NCI-H187 (cell line): ENCODE results near the gene APOL5.
"Not testable (repeated sequence)": the region's sequence is repeated elsewhere in the genome, so short reads cannot be mapped to it uniquely, and the experiment has no call there.

Experiments
- DNase-seq, 2 experiments: peaks; one replicate each; lab custom pipeline; 2025; lab: John Stamatoyannopoulos, UW

The APOL5 gene, protein sequence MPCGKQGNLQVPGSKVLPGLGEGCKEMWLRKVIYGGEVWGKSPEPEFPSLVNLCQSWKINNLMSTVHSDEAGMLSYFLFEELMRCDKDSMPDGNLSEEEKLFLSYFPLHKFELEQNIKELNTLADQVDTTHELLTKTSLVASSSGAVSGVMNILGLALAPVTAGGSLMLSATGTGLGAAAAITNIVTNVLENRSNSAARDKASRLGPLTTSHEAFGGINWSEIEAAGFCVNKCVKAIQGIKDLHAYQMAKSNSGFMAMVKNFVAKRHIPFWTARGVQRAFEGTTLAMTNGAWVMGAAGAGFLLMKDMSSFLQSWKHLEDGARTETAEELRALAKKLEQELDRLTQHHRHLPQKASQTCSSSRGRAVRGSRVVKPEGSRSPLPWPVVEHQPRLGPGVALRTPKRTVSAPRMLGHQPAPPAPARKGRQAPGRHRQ

DNA sequence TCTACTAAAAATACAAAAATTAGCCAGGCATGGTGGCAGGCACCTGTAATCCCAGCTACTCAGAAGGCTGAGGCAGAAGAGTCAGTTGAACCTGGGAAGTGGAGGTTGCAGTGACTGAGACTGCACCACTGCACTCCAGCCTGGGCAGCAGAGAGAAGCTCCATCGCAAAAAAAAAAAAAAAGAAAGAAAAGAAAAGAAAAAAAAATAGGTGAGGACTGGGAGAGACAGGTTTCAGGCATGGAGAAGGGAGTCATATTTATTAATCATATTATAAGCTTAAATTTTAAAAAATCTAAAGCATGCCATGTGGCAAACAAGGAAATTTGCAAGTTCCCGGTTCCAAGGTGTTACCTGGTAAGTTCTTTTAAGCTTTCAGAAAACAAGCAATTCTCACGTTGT lies at the start of gene APOL5:
Gene APOL5 (plus strand): TSS at position 301 of the 400 bp plus-strand sequence. CDS start 0 bp downstream, at position 301.
- DNase-seq, result no peak

DNA sequence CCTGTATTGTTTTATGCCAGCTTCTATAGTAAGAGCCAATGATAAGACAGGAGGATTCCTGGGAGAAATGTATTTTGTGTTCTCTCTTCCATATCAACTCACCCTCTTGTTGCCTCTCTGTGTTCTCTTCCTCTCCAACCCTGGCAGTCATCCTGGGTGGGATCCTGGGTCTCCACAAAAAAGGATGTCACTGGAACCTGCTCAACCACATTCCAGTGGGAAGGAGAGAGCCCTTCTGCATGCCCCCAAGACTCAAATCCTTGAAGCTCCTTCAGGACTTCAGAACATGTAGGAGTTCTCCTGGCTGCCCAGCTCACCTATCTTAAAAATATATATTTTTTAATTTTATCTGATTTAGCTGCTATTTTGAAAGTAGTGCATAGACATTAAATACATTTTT lies 43.3 kb upstream of the APOL5 start:
- no peak for DNase-seq

DNA sequence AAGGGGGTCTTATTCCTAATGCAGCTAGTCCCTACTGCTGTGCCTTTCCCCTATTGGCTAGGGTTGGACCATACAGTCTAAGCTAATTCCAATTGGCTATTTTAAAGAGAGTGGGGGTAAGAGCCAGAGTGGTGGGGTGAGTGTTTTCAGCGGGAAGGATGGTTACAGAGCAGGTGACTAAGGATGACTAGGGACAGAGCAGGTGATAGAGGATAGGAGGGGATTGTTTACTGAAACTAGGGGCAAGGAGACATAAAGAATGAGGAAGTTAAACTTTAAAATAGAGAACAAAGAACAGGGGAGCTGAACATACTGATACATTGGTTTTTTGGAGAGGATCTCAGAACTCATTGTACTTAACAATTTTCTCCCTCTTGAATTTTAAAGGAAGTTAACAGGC lies 41.6 kb upstream of the APOL5 start:
- DNase-seq, result not testable (repeated sequence)

DNA sequence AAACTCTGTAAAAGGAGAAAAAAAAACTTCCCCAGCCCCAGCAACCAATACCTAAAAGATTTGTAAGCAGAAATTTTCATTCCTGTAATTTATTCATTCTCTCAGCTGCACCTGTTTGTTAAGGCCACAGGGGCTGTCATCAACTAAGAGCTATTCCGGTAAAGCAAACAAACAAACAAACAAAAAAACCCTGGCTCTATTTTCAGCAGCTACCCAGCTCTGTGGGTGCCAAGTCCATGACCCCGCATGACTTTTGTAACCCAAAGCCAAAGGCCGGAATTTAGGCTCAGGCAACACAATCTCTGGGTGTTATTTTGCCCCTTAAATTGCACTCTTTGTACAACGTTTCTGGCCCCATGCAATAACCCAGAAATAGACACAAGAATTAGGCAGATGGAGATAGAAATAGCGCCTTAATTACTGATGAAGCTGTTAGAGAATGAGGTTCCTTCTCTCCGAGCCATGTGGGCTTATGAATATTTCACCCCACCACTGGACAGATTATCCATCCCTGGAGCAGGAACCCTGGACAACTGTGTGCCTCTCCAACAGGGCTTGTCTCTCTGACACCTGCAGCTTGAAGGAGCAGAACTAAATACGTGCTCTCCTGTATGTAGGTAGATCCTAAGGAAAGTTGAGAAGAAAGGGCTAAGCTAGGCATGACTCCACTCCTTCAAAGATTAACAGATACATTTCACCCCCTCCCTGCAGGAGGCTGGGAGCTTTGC lies 40.0 kb upstream of the APOL5 start:
- DNase-seq, result no peak

DNA sequence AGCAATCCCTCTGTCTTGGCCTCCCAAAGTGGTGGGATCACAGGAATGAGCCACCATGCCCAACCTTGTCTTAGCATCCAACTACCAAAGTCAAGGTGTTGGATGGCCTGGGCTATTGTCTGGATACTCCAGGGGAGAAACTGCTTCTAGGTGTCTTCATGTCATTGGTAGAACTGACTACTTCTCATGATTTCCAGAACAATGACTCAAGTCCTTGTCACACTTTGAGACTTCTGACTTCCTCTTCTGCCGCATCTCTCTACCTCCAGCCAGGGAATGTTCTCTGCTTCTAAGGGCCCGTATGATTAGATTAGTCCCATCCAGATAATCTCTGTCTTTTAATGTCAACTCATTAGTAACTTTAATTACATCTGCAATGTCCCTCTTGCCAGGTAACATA lies 38.8 kb upstream of the APOL5 start:
- no peak for DNase-seq

DNA sequence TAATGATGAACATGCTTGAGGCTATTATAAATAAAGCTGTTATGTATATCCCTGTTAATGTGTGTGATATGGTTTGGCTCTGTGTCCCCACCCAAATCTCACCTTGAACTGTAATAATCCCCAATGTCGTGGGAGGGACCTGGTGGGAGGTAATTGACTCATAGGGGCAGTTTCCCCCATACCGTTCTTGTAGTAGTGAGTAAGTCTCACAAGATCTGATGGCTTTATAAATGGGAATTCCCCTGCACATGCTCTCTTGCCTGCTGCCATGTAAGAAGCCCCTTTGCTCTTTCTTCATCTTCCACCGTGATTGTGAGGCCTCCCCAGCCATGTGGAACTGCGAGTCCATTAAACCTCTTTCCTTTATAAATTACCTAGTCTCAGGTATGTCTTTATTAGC lies 38.2 kb upstream of the APOL5 start:
- not testable (repeated sequence) for DNase-seq

DNA sequence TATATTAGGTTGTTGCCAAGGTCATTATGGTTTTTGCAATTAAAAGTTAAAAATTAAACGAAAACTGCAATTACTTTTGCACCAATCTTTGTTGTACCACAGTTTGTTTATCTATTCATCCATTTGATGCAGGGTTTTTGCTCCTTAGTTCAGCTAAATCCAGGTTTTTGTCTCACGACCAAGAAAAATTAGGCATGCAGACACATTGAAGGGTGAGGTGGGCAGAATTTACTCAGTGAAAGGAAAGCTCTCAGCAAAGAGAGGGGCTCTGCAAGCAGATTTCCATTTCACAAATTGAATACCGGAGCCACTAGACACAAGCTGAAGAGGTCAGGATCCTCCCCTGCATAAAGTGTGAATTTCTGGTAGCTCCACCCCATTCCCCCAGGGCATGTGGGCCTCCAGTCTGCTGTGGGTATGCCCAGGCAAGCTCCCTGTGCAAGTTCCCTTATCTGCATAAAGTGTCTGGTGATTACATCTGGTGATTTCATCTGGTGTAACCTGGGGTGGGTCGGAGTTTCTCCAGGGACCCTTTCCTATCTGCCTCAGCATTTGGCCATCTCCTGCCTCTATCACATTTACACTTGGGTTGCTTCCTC lies 36.1 kb upstream of the APOL5 start:
- DNase-seq, result no peak

DNA sequence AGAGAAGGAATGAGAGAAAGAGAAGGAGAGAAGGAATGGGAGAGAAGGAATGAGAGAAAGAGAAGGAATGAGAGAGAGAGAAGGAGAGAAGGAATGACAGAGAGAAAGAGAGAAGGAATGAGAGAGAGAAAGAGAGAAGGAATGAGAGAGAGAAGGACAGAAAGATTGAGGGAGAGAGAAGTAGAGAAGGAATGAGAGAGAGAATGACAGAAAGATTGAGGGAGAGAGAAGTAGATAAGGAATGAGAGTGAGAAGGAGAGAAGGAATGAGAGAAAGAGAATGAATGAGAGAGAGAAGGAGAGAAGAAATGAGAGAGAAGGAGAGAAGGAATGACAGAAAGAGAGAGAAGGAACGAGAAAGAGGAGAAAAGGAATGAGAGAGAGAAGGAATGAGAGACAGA lies 34.1 kb upstream of the APOL5 start:
- no peak for DNase-seq

DNA sequence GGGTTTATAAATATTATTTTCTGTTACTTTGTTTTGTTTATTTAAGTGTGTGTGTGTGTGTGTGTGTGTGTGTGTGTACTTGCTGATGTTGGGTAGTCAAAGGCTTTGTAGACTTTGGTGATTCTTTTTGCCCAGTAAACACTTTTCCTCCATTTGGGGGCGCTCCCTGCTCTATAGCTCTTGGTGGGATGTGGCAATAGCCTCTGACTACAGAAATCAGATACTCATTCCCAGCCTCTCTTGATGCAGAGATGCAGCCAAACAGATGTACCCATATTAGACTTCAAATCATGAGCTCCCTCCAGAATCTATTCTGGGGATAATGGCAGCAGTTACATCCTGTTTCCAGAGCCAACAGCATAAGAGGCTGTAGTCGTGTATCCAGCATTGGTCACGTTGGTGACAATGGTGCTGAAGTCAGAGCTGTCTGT lies 33.4 kb upstream of the APOL5 start:
- DNase-seq, result no peak

DNA sequence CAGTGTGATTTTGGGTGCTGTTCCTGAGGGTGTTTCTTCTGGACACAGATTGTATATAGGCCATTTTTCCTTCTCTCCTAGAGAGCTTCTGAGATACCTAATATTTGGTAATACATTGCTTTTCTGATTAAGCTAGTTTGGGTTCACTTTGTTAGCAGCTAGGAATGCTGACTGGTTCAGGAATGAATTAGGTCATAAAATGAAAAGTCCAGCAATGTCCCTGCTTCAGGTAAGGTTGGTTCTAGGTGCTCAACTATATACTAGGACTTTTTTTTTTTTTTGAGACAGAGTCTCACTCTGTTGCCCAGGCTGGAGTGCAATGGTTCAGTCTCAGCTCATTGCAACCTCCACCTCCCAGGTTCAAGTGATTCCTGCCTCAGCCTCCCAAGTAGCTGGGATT lies 32.9 kb upstream of the APOL5 start:
- DNase-seq, result no peak

DNA sequence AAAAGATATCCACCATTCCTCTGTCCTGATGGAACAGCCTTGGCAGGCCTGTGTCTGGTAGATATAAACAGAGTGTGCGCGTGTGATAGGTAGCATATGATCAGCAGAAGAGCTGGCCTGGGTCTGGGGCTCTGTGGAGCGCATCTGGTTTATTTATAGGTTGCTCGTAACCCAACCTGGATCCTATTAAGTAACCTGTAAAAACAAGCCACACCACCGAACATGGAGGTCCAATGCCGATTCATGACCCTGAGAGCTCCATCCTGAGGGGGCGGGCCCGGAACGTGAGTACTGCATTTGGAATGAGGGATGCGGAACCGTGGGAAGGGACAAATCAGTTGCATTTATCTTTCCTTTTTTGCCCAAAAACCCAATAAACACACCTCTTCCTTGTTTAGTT lies 31.9 kb upstream of the APOL5 start:
- no peak for DNase-seq

DNA sequence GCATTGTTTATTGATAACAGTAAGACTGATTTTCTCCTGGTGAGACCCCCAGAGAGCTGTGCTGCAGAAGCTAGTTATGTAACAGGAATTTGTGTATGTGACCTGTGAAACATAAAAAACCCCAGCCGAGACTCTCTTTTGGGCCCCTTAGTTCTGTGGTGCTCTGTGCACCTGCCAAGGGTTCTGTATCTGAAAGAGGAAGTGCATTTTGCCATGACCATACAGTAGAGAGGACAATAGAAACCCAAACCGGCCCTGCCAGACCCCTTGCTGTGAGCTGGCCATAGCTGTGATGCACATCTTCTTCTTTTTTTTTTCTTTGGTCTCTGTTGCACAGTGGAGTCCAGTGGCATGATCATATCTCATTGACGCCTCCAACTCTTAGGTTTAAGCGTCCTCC lies 31.4 kb upstream of the APOL5 start:
- no peak for DNase-seq

DNA sequence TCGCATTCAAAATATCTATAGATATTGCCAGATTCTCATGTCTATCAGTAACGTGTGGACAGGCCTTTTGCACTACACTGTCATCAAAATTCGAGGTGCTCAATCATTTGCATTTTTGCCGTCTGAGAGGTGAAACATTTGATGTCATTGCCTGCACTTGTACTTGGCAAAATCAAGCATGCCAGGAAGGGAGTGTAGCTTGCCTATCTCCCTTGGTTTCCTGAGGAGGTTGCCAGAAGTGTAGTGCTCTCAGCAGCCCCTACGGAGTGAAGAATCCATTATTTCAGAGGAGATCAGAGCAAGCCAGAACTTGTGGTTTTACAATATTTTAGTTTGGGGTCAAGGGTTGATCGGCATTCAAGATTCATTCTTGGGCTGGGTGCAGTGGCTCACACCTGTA lies 30.2 kb upstream of the APOL5 start:
- DNase-seq, result no peak

DNA sequence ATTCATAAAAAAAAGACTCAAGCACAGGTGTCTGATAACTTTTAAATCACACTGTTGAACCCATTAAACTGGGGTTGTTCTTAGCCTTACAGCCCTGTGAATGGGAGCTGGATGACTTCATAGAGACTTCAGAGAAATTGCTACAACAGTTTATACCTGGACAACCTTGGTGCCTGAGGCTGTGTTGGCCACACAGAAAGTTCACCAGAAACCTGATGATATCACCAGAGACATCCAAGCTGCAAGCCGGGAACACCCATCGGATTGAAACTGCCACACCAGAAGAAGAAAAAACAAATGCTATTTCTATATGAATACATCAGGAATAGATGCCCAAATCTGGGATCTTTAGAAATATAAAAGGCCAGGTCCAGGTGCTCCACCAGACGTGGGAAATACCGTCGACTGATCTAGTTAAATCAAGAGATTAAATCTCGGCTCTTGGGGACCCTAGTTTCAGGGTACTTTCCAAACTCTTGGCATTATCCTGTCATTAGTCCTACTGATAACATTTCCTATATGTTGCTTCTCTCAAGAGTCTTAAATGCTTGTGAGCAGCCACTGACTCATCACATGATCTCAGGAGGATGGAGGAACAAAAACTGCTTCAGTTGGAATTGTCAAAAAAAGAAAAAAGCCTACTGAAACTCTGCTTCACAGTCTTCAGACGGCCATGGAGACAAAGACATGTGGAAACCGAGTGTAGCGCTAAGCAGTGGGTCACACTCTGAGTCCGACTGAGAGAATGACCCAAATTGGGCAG lies 28.6 kb upstream of the APOL5 start:
- no peak for DNase-seq

DNA sequence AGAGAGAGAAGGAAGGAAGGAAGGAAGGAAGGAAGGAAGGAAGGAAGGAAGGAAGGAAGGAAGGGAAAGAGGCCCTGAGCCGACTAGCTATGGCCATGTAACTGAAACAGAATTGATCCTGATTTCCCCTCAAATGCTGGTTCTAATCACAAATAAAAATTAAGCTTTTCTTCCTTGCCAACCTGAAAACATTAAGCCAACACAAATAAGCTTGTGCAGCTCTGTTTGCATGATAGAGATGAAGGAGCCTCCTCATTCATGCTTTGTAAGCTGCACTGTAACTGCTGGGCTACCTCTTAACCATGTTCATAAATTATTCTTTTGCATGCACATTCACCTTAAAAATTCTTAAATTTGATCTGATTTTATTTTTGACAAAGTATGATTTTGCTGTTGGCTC lies 27.7 kb upstream of the APOL5 start:
- no peak for DNase-seq

DNA sequence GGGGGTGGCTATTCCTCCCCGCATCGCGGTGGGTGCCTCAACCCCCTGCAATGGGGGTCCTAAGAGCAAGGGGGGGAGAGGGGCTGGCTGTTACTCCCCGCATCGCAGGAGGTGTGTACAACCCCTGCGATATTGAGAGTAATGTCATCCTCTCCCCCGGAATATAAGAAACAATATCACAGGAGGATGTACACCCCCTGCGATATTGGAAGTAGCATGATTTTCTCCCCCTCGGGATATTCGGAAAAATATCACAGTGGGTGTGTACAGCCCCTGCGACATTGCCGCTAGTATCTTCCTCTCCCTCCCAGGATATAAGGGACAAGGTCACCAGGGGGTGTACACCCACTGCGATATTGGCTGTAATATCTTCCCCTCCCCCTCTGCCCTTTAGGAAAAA lies 22.5 kb upstream of the APOL5 start:
- DNase-seq, result no peak

DNA sequence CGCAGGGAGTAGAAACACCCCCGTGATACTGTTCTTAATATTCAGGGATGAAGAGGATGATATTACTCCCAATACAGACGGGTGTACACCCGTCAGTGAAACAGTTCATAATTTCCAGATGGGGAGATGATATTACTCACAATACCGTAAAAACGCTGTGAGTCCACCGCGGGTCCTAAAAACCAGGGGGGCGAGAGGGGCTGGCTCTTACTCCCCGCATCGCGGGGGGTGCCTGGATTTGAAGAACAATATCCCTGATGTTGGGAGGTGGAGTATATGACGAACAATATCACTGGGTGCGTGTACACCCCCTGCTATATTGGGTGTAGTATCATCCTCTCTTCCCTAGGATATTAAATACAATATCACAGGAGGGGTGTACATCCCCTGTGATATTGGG lies 20.5 kb upstream of the APOL5 start:
- DNase-seq, result no peak

DNA sequence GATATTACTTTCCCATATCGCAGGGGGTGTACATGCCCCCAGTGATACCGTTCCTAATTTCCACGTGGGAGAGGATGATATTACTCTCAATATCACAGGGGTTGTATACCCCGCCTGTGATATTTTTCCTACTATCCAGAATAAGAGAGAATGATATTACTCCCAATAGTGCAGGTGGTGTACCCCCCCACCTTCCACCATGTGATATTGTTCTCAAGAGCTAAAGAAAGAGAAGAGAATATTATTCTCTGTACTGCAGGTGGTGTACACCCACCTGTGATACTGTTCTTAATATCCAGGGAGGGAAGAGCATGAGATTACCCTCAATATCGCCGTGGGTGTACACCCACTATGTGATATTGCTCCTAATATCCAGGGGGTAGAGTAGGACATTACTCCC lies 17.8 kb upstream of the APOL5 start:
- not testable (repeated sequence) for DNase-seq

DNA sequence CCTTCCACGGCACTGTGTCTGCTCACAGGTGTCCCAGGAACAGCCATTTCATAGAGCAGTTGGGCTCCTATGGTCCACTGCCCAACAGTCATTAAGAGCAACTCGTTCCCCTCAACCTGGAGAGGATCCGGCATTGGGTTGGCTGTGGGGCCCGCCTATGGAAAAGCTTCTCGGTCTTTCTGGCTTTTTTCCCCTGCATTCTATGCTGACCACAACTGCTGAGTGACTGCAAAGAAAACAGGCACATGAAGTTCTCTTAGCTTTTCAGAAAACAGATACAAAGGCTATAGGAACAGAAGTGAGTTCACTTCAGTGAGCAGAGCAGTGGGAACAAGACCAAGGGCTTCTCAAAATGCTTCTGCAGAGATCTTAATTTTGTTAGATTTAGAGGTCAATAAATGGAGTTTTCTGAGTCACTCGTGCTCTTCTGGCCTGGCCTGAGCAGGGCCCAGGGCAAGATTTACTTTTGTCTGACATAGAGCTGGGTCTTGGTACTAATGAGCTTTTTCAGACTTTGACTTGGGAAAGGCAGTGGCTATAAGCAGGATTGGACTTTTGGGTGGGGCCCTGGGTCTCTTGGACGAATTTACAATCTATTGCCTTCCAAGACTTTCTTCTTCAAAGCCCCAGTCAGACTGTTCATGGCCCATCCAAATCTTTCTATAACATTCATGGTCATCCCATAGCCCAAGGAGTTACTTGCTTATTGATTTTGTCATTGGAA lies 13.6 kb upstream of the APOL5 start:
- DNase-seq, result no peak

DNA sequence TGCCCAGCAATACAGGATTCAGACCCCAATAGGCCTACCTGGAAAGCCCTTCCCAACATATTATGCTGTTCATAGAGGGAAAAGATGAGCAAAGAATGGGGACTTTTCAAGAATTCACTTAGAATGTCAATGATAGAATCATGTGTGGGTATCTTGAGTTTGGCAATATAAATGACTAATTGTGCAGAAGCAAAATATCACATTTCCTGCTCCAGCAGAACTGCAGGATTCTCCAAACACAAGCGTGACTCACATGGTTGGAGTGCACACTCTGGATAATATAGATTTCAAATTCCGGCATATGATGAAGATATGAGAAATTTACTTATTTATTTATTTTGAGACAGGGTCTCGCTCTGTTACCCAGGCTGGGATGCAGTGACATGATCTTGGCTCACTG lies 12.5 kb upstream of the APOL5 start:
- no peak for DNase-seq

DNA sequence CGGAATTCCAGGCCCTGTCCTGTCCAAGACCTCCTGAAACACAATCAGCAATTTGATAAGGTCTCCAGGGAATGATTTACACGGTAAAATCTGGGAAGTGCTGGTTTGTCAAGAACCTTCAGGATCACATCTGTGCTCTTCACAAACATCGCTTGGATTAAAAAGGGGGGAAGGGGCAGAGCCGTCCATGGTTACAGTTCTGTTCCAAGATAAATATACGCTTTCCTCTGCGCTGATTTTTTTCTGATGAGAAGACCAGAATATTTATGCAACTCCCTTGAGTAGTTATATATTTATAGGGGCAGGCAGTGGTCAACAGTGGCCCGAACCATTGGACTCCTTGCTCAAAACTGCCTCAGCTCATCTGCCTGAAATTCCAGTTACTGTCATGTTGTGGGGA lies 9.2 kb upstream of the APOL5 start:
- DNase-seq, result no peak

DNA sequence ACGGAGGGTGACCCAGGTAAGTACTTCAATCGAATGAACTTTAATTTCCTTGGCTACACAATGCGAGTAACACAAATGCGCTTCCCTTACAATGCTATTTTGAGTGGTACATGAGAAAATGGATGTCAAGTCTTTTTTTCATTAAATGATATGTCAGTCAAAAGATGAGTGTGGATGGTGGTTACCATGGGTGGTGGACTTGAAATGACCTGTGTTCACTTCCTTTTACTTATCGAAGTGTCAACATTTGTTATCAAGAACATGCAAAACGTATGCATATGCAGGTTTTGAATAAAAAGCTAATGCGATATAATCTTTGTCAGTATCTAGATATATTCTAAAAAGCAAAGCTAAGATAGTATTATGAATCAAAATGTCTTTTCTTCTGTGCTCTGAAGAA lies 8.8 kb upstream of the APOL5 start:
- no peak for DNase-seq
